Measurements from ENCODE around the gene CLEC3B.

CLEC3B gene

GRCh38 chr3:45029661-45030060 lies 3.6 kb downstream of the CLEC3B start:
- peak; percentile 87 for DNase-seq (ENCODE audit: low read depth)

GRCh38 chr3:45031531-45031930 lies 5.4 kb downstream of the CLEC3B start:
- no peak for DNase-seq (ENCODE audit: low read depth)
- H3K4me3 ChIP-seq (ENCODE audit: low read depth, low read length): no peak overlapping the region
- no peak for TF ChIP-seq CTCF (conservative IDR thresholded peaks at IDR 0.05; ENCODE audit: low read depth, low read length)

More at GRCh38 chr3:45029661-45030060, 3.6 kb downstream of the CLEC3B start:
- TF ChIP-seq CTCF (conservative IDR thresholded peaks at IDR 0.05; ENCODE audit: low read depth, low read length): no peak
- no peak overlapping the region for H3K4me3 ChIP-seq (ENCODE audit: low read depth, low read length)

GRCh38 chr3:45032113-45032512 lies 6.0 kb downstream of the CLEC3B start:
- TF ChIP-seq CTCF (conservative IDR thresholded peaks at IDR 0.05; ENCODE audit: low read depth, low read length): no peak
- H3K4me3 ChIP-seq (ENCODE audit: low read depth, low read length): no peak overlapping the region
- DNase-seq (ENCODE audit: low read depth): no peak

- no peak overlapping the region for H3K4me3 ChIP-seq (ENCODE audit: low read depth, low read length)
- no peak for TF ChIP-seq CTCF (conservative IDR thresholded peaks at IDR 0.05; ENCODE audit: low read depth, low read length)
- DNase-seq (ENCODE audit: low read depth): no peak
Observed at GRCh38 chr3:45033791-45034190, 7.7 kb downstream of the CLEC3B start.

- no peak for DNase-seq (ENCODE audit: low read depth)
- no peak overlapping the region for H3K4me3 ChIP-seq (ENCODE audit: low read depth, low read length)
- no peak for TF ChIP-seq CTCF (conservative IDR thresholded peaks at IDR 0.05; ENCODE audit: low read depth, low read length)
Observed at GRCh38 chr3:45034612-45035252, 8.6 kb downstream of the CLEC3B start.

GRCh38 chr3:45035441-45036301 lies 9.6 kb downstream of the CLEC3B start:
- TF ChIP-seq CTCF (conservative IDR thresholded peaks at IDR 0.05; ENCODE audit: low read depth, low read length): peak; percentile 37
- peak overlapping the region; percentile 49 for H3K4me3 ChIP-seq (ENCODE audit: low read depth, low read length)
- DNase-seq (ENCODE audit: low read depth): peak; percentile 57
